Retinal pigment epithelial cell (primary cell): ENCODE results near the gene HPGDS.
"Not testable (repeated sequence)": the region's sequence is repeated elsewhere in the genome, so short reads cannot be mapped to it uniquely, and the experiment has no call there.

ENCODE experiments used
- DNase-seq: peaks from one replicate; pipeline ENCODE4 v3.0.0-alpha.2; 2010; ENCODE audit warnings: low read depth
- H3K4me3 ChIP-seq: 2 replicates; pipeline ENCODE4 v1.5.1; 2011; ENCODE audit warnings: mild to moderate bottlenecking, low read length, control low read depth, moderate library complexity
- CTCF ChIP-seq: conservative IDR thresholded peaks from 2 replicates; pipeline ENCODE4 v1.5.1; 2011; ENCODE audit warnings: low read depth, low read length, control low read depth, inconsistent platforms

HPGDS gene

DNA sequence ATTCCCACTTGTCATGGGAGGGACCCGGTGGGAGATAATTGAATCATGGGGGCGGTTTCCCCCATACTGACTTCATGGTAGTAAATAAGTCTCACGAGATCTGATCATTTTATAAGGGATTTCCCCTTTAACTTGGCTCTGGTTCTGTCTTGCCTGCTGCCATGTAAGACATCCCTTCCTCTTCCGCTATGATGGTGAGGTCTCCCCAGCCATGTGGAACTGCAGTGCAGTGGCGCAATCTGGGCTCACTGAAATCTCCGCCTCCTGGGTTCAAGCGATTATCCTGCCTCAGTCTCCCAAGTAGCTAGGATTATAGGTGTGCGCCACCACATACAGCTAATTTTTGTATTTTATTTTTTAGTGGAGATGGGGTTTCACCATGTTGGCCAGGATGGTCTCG lies 2.9 kb downstream of the HPGDS start:
- TF ChIP-seq CTCF, result no peak
- DNase-seq, result no peak
- H3K4me3 ChIP-seq, result no peak overlapping the region

- no peak for TF ChIP-seq CTCF
- H3K4me3 ChIP-seq, result no peak overlapping the region
- no peak for DNase-seq
These were observed 3.8 kb downstream of the HPGDS start for GRCh38 chr4:94338681-94339351.

DNA sequence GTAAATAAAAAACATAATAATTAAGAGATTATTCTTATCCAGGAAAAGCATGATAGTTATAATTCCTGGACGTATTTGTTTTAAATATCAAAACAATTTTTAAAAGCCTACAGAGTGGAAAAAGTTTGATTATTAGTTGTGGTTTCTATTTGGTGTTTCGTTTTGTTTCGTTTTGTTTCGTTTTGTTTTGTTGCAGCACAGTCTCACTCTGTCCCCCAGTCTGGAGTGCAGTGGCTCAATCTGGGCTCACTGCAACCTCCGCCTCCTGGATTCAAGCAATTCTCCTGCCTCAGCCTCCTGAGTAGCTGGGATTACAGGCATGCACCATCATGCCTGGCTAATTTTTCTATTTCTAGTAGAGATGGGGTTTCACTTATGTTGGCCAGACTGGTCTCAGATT lies 5.8 kb downstream of the HPGDS start:
- H3K4me3 ChIP-seq, DNase-seq: not testable (repeated sequence)

DNA sequence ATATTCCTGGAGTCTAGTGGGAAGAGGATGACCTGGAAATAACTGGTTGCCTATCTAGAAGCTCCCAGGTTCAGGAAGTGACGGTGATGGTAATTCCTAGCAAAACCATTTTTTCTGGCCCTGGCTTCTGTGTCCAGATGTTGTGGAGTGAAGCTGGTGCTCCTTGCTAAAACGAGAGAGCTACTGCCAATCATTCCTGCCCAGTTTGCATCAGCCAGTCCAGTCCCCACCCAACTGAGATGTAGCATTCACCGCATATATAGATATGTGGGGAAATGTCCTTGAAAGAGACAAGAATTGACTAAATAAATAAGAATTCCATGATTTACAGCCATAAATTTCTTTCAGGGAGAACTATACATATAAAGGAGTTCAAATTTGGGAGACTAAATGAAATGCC lies 6.3 kb downstream of the HPGDS start:
- no peak for DNase-seq
- no peak overlapping the region for H3K4me3 ChIP-seq
- TF ChIP-seq CTCF, result no peak

DNA sequence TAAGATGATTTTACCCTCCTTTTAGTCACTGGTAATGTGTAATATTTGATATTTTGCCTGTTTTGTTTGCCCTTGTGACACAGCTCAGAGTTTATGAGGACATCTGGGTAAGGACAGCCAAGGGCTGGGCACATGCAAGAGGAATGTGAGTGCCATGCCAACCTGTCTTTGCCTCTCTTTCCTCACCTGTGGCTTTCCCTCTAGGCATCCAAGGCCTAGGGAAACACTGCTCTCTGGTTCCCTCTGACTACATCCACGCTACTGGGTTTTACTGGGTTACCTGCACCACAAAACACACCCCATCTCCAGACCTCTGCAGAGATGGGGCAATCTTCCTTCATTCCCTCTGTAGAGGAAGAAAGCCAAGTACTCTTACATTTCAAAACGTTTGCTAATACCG lies 7.7 kb downstream of the HPGDS start:
- TF ChIP-seq CTCF, result no peak
- no peak overlapping the region for H3K4me3 ChIP-seq
- DNase-seq, result no peak

DNA sequence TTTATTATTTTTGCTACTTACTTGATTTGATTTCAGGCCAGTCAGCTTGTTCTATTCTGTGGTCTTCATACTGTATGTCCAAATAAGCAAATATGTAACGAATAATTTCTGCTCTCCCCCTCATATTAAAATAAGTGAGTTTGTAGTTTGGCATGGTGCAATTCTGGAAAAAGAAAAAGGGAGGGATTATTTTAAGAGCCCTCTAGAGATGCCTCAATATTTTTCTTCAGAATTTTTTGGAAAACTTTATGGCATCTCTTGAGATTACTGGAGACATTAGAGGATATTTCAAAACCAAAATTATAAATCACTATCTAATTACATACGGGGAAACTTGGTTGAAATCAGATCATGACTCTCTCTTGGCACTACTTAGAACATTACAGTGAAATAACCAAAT lies 8.2 kb downstream of the HPGDS start:
- TF ChIP-seq CTCF, result no peak
- no peak overlapping the region for H3K4me3 ChIP-seq
- DNase-seq, result no peak

GRCh38 chr4:94333866-94334265 lies 8.8 kb downstream of the HPGDS start:
- no peak for TF ChIP-seq CTCF
- DNase-seq, result no peak
- no peak overlapping the region for H3K4me3 ChIP-seq
